HCT116 (cell line): ENCODE measurements around the gene C15orf61.

Source experiments
- CTCF ChIP-seq, 3 experiments: fragments of 200-600 bp in 1 of 3; sonication (generic) in 1 of 3; IDR thresholded peaks in 2 of 3; conservative IDR thresholded peaks in 1 of 3; 2 replicates each; pipeline ENCODE4 v1.5.1; 2012 to 2017; ENCODE audit warnings: low read depth in 2 of 3, low read length in 2 of 3, antibody characterized with exemption in 1 of 3, borderline replicate concordance in 1 of 3, control low read depth in 1 of 3, mild to moderate bottlenecking in 1 of 3, mixed read lengths in 1 of 3, mixed run types in 1 of 3, moderate library complexity in 1 of 3; ENCODE audit not compliant: insufficient read depth in 1 of 3
- EZH2phosphoT487 ChIP-seq: fragments of 200-600 bp; IDR thresholded peaks from 2 replicates; pipeline ENCODE4 v1.6.1; 2018; ENCODE audit warnings: antibody characterized with exemption, borderline replicate concordance
- POLR2A ChIP-seq: IDR thresholded peaks from 2 replicates; pipeline ENCODE4 v1.7.0; 2011; ENCODE audit warnings: borderline replicate concordance; ENCODE audit not compliant: insufficient read depth, insufficient read length; ENCODE audit errors: extremely low read depth
- POLR2AphosphoS5 ChIP-seq: IDR thresholded peaks from 2 replicates; pipeline ENCODE4 v1.6.1; 2011; ENCODE audit warnings: mild to moderate bottlenecking, low read depth, low read length, moderate library complexity
- REST ChIP-seq: IDR thresholded peaks from 2 replicates; pipeline ENCODE4 v1.6.1; 2012; ENCODE audit warnings: low read depth
- YY1 ChIP-seq: IDR thresholded peaks from 2 replicates; pipeline ENCODE4 v1.6.1; 2011; ENCODE audit warnings: low read length, low read depth, moderate library complexity, mild to moderate bottlenecking; ENCODE audit not compliant: insufficient replicate concordance; ENCODE audit errors: extremely low read depth
- ZBTB33 ChIP-seq: IDR thresholded peaks from 2 replicates; pipeline ENCODE4 v1.6.1; 2011; ENCODE audit warnings: mild to moderate bottlenecking, low read length, moderate library complexity; ENCODE audit not compliant: insufficient replicate concordance; ENCODE audit errors: extremely low read depth

- no peak for TF ChIP-seq POLR2A
- TF ChIP-seq CTCF (IDR thresholded peaks at IDR 0.05 in 2 of 3, conservative IDR thresholded peaks at IDR 0.05 in 1 of 3; ENCODE audit: borderline replicate concordance in 1 of 3, insufficient read depth in 1 of 3, low read depth in 2 of 3, low read length in 2 of 3) = no peak
- no peak for TF ChIP-seq REST
- no peak for TF ChIP-seq YY1
- no peak for TF ChIP-seq EZH2phosphoT487
- no peak for TF ChIP-seq POLR2AphosphoS5
- TF ChIP-seq ZBTB33 = no peak
Measured at GRCh38 chr15:67575039-67575502, 54.1 kb downstream of the C15orf61 start.
